Endothelial cell of umbilical vein (primary cell): Measurements from ENCODE around the gene LIN28B. TPM values are rescaled to one million over a fixed set of nuclear protein-coding genes. Genes with fewer than 3 reads are reported as not detected.

Source experiments
- BruUV-seq: library from RNA; stranded (reverse); fragments of 400-500 nt; replicated peaks from 2 replicates; lab custom pipeline; 2021; lab: Mats Ljungman, UMichigan
- CTCF ChIA-PET: fragments of 300-600, 350-600 bp; sonication (Branson Sonifier 250); formaldehyde crosslinking; loops from one replicate; lab custom pipeline; 2021; ENCODE audit warnings: antibody characterized with exemption, inconsistent platforms; lab: Charles Lee
- POLR2A ChIA-PET: fragments of 300-600, 350-600 bp; sonication (Branson Sonifier 250); formaldehyde crosslinking; loops from one replicate; lab custom pipeline; 2021; ENCODE audit warnings: antibody characterized with exemption, inconsistent platforms; lab: Charles Lee
- DNase-seq: peaks from one replicate; pipeline ENCODE4 v3.0.0-alpha.2; 2011; ENCODE audit warnings: low read depth, low spot score
- FAIRE-seq: peaks from 2 replicates; lab custom pipeline; 2011; peaks lifted over from hg19 to GRCh38; lab: Jason Lieb, UNC
- H2AFZ ChIP-seq: 2 replicates; pipeline ENCODE4 v1.6.0; 2012; ENCODE audit warnings: low read depth, low read length, control low read depth, inconsistent platforms
- H3K27ac ChIP-seq: 2 replicates; pipeline ENCODE4 v1.5.1; 2011; ENCODE audit warnings: low read depth, mild to moderate bottlenecking, control low read depth, low read length, moderate library complexity; ENCODE audit not compliant: insufficient read depth
- H3K27me3 ChIP-seq, 2 experiments: 2 replicates each; pipeline versions ENCODE4 v1.6.0 to v1.6.1; 2011; ENCODE audit warnings: low read length in 2 of 2, mixed read lengths in 1 of 2; ENCODE audit not compliant: control insufficient read depth in 2 of 2, insufficient read depth in 2 of 2
- H3K36me3 ChIP-seq, 2 experiments: 2 replicates in 1 of 2; 3 replicates in 1 of 2; pipeline ENCODE4 v1.5.1; 2011; ENCODE audit warnings: low read length in 2 of 2, mild to moderate bottlenecking in 1 of 2, moderate library complexity in 1 of 2; ENCODE audit not compliant: control insufficient read depth in 2 of 2, insufficient read depth in 2 of 2; ENCODE audit errors: extremely low read depth in 1 of 2
- H3K4me1 ChIP-seq: 3 replicates; pipeline ENCODE4 v1.5.1; 2011; ENCODE audit warnings: mild to moderate bottlenecking, low read length; ENCODE audit not compliant: control insufficient read depth, insufficient read depth; ENCODE audit errors: extremely low read depth
- H3K4me2 ChIP-seq: 2 replicates; pipeline ENCODE4 v1.6.1; 2011; ENCODE audit warnings: low read length, control low read depth, mixed read lengths; ENCODE audit not compliant: insufficient read depth
- H3K4me3 ChIP-seq, 3 experiments: fragments of 200-600 bp in 1 of 3; sonication (generic), shearing (Covaris generic) in 1 of 3; replicated peaks in 1 of 3; 2 replicates each; pipeline ENCODE4 v1.5.1; 2011 to 2016; ENCODE audit warnings: control low read depth in 3 of 3, low read length in 3 of 3, mild to moderate bottlenecking in 2 of 3, inconsistent platforms in 1 of 3, low read depth in 1 of 3, moderate library complexity in 1 of 3; ENCODE audit not compliant: insufficient read depth in 1 of 3
- H3K79me2 ChIP-seq: 2 replicates; pipeline ENCODE4 v1.6.0; 2012; ENCODE audit warnings: low read length, inconsistent platforms; ENCODE audit not compliant: control insufficient read depth, insufficient read depth
- H3K9ac ChIP-seq: replicated peaks from 2 replicates; pipeline ENCODE3; 2011; ENCODE audit warnings: low read length, control low read depth; ENCODE audit not compliant: insufficient read depth; ENCODE audit errors: extremely low read depth
- H3K9me1 ChIP-seq: replicated peaks from 3 replicates; pipeline ENCODE4 v1.6.0; 2011; ENCODE audit warnings: mild to moderate bottlenecking, low read length; ENCODE audit not compliant: control insufficient read depth, insufficient read depth; ENCODE audit errors: extremely low read depth
- H3K9me3 ChIP-seq: replicated peaks from 2 replicates; pipeline ENCODE4 v1.5.1; 2012; ENCODE audit warnings: low read length, inconsistent platforms; ENCODE audit not compliant: control insufficient read depth, insufficient read depth
- H4K20me1 ChIP-seq: replicated peaks from 2 replicates; pipeline ENCODE3; 2011; ENCODE audit warnings: mild to moderate bottlenecking, low read length; ENCODE audit not compliant: control insufficient read depth, insufficient read depth; ENCODE audit errors: extremely low read depth
- CTCF ChIP-seq, 2 donors: IDR thresholded peaks; 1 replicate in 1 of 2; 2 replicates in 1 of 2; pipeline ENCODE4 v1.5.1; 2011; ENCODE audit warnings: low read length in 2 of 2, mild to moderate bottlenecking in 2 of 2, moderate library complexity in 2 of 2, control low read depth in 1 of 2, inconsistent platforms in 1 of 2, low read depth in 1 of 2; ENCODE audit not compliant: insufficient read depth in 1 of 2; ENCODE audit errors: extremely low read depth in 1 of 2
- EZH2 ChIP-seq: IDR thresholded peaks from 2 replicates; pipeline ENCODE4 v1.6.1; 2012; ENCODE audit warnings: borderline replicate concordance, low read depth, mild to moderate bottlenecking, moderate library complexity, low read length, inconsistent platforms; ENCODE audit not compliant: severe bottlenecking
- GATA2 ChIP-seq: IDR thresholded peaks from 2 replicates; pipeline ENCODE4 v1.7.0; 2011; ENCODE audit warnings: low read depth, mild to moderate bottlenecking, moderate library complexity, mixed read lengths, low read length; ENCODE audit not compliant: insufficient read length, insufficient read depth
- JUN ChIP-seq: IDR thresholded peaks from 2 replicates; pipeline ENCODE4 v1.6.1; 2011; ENCODE audit warnings: borderline replicate concordance, low read depth; ENCODE audit not compliant: insufficient read length, insufficient read depth
- MYC ChIP-seq: IDR thresholded peaks from one replicate; pipeline ENCODE4 v1.6.1; 2011; ENCODE audit warnings: mild to moderate bottlenecking, low read depth, low read length
- dilution Hi-C: fragments of 300-500 bp; cut with MboI; formaldehyde crosslinking; loops from one replicate; pipeline ENCODE4 v1.15.0; 2019; ENCODE audit warnings: low sequenced_read_pairs; ENCODE audit not compliant: extremely low pct_ligation_motif_present
- intact Hi-C: fragments of 100-400 bp; cut with micrococcal nuclease; formaldehyde crosslinking; loops from one replicate; pipeline ENCODE4 v1.10.0; 2022
- polyA plus RNA-seq, 4 experiments: library from polyadenylated mRNA; depleted of rRNA in 3 of 4; stranded (reverse) in 3 of 4; unstranded in 1 of 4; fragments of >200 nt; gene quantifications; 2 replicates each; pipeline versions ENCODE4 v1.2.1 to v1.2.3, GENCODE V29; 2011 to 2012; ENCODE audit warnings: missing spikeins in 1 of 4
- total RNA-seq: library from RNA; stranded (reverse); gene quantifications from 2 replicates; pipeline ENCODE4 v1.2.3, GENCODE V29; 2021

LIN28B gene
- total and polyA plus RNA-seq, 2 donors (not counting 3 experiments of a cell fraction or from before 2014, with no cell fraction given), result not detected

DNA sequence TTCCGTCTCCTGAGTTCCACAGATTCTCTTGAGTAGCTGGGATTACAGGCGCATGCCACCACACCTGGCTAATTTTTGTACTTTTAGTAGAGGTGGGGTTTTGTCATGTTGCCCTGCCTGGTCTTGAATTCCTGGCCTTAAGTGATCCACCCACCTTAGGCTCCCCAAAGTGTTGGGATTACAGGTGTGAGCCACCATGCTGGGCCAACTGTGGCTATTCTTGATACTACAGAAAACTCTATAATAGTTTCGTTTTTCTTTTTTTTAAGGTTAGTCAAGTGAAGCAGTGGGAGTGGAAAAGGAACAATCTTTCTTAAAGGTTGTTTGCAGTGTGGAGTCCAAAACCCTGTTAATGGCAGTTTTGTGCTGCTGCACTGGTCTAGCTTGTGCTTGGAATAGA is 138.2 kb downstream of the LIN28B start:
- BruUV-seq, result no TSS peak
- Histone ChIP-seq H3K9me3 (no peaks in the 10 kb centered on the region), H3K4me3 (no peak overlapping the region), H3K27ac (no peak overlapping the region), H3K4me2 (no peak overlapping the region), H3K27me3 (no peaks in the 10 kb centered on the region), H3K36me3 (no peaks in the 10 kb centered on the region), H4K20me1 (no peaks in the 10 kb centered on the region), H2AFZ (no peak overlapping the region), H3K4me1 (no peaks in the 10 kb centered on the region), H3K9me1 (no peaks in the 10 kb centered on the region), H3K9ac (no peak overlapping the region), H3K79me2 (no peaks in the 10 kb centered on the region)
- ChIA-PET POLR2A (interaction anchor here (0.7 kb wide), 1 partner anchor 1319 kb away, joined by 4 read pairs; no protein-coding TSS in a partner anchor), CTCF (interaction anchor here (1.3 to 2.1 kb wide), 2 partner anchors 268 to 308 kb away, joined by 3 to 7 read pairs; partner anchors contain the start of gene PREP)
- FAIRE-seq (no peak), DNase-seq (no peak)
- TF ChIP-seq CTCF (IDR thresholded peaks at IDR 0.05; ENCODE audit: extremely low read depth in 1 of 2, insufficient read depth in 1 of 2, low read depth in 1 of 2, low read length in 2 of 2), result no peak
- no peak for TF ChIP-seq EZH2
- no peak for TF ChIP-seq GATA2
- no peak for TF ChIP-seq MYC
- no peak for TF ChIP-seq JUN
- intact Hi-C loops (no loop called here), dilution Hi-C loops (loop anchor here (25.0 kb wide), 1 partner anchor 317 kb away; the partner anchor contains the start of gene PREP)
